Natural killer cell (primary cell): Measurements from ENCODE around the gene FHIP2A. TPM values are rescaled to one million over a fixed set of nuclear protein-coding genes. Genes with fewer than 3 reads are reported as not detected.

Source experiments
- ATAC-seq, 3 donors: fragments of 150-1000 bp in 2 of 3; fragments of 200-7000 bp in 1 of 3; cut with Tn5 transposase; 1 replicate in 1 of 3; 2 replicates in 2 of 3; pipeline ENCODE4 v1.10.0; 2021; ENCODE audit warnings: mild to moderate bottlenecking in 2 of 3, moderate library complexity in 2 of 3
- DNase-seq, 2 donors: peaks; one replicate each; pipeline versions ENCODE4 v3.0.0 to v3.0.0-alpha.2; 2013 to 2021; ENCODE audit warnings: mixed read lengths in 1 of 2
- H3K27ac ChIP-seq: one replicate; pipeline ENCODE4 v1.5.1; 2013; ENCODE audit warnings: mild to moderate bottlenecking, low read length
- H3K27me3 ChIP-seq: one replicate; pipeline ENCODE4 v1.6.1; 2013; ENCODE audit warnings: low read length; ENCODE audit not compliant: control insufficient read depth, insufficient read depth
- H3K36me3 ChIP-seq: one replicate; pipeline ENCODE4 v1.6.1; 2013; ENCODE audit warnings: low read length; ENCODE audit not compliant: control insufficient read depth, insufficient read depth
- H3K4me1 ChIP-seq: one replicate; pipeline ENCODE4 v1.6.1; 2013; ENCODE audit warnings: low read length; ENCODE audit not compliant: control insufficient read depth, insufficient read depth
- H3K4me3 ChIP-seq: one replicate; pipeline ENCODE4 v1.5.1; 2013; ENCODE audit warnings: low read length
- H3K9me3 ChIP-seq: one replicate; pipeline ENCODE4 v1.6.1; 2013; ENCODE audit warnings: low read length; ENCODE audit not compliant: control insufficient read depth, insufficient read depth
- H3K27ac Mint-ChIP-seq, 2 donors: one replicate each; pipeline ENCODE4 v1.8.0; 2022; ENCODE audit warnings: mild to moderate bottlenecking in 2 of 2, mixed read lengths in 2 of 2, moderate library complexity in 1 of 2
- H3K27me3 Mint-ChIP-seq, 2 donors: one replicate each; pipeline ENCODE4 v1.8.0; 2022; ENCODE audit warnings: low read depth in 2 of 2, mixed read lengths in 2 of 2
- H3K36me3 Mint-ChIP-seq: one replicate; pipeline ENCODE4 v1.8.0; 2022; ENCODE audit warnings: mixed read lengths
- H3K4me1 Mint-ChIP-seq, 2 donors: one replicate each; pipeline ENCODE4 v1.8.0; 2022; ENCODE audit warnings: mixed read lengths in 2 of 2
- H3K4me3 Mint-ChIP-seq: one replicate; pipeline ENCODE4 v1.8.0; 2022; ENCODE audit warnings: mild to moderate bottlenecking, moderate library complexity, mixed read lengths
- H3K9me3 Mint-ChIP-seq, 2 donors: one replicate each; pipeline ENCODE4 v1.8.0; 2022; ENCODE audit warnings: mixed read lengths in 2 of 2
- CTCF ChIP-seq: fragments of 200-600 bp; IDR thresholded peaks from one replicate; pipeline ENCODE4 v1.8.0; 2022; ENCODE audit warnings: antibody characterized with exemption
- WGBS: methylation state at CpG from one replicate; pipeline ENCODE4 v1.1.7; 2013; ENCODE audit warnings: missing lambda C conversion rate; ENCODE audit not compliant: insufficient coverage; 5-methylcytosine and 5-hydroxymethylcytosine counted together
- intact Hi-C: fragments of 100-400 bp; cut with micrococcal nuclease; formaldehyde crosslinking; loops from one replicate; pipeline ENCODE4 v1.14.2; 2022
- total RNA-seq, 4 donors: library from RNA; stranded (reverse); fragments of 120-200 nt in 1 of 4; gene quantifications; one replicate each; pipeline versions ENCODE4 v1.2.3 to v1.2.4, GENCODE V29; 2013 to 2022

Gene FHIP2A
- total RNA-seq, 3 donors from 2014 or later (not counting 1 experiment from before 2014, with no cell fraction given) = 36.0 to 42.4 (median 39.5) TPM

GRCh38 chr10:114868870-114869519 is 47.4 kb downstream of the FHIP2A start:
- H3K4me3 Mint-ChIP-seq = no peak overlapping the region
- H3K36me3 ChIP-seq = peaks cover 7% of the 10 kb centered on the region
- H3K36me3 Mint-ChIP-seq = peaks cover 7% of the 10 kb centered on the region
- H3K4me3 ChIP-seq = no peak overlapping the region
- H3K27ac Mint-ChIP-seq = no peak overlapping the region
- TF ChIP-seq CTCF = no peak
- no peaks in the 10 kb centered on the region for H3K9me3 Mint-ChIP-seq
- H3K4me1 ChIP-seq = no peaks in the 10 kb centered on the region
- no peak for ATAC-seq
- H3K27me3 ChIP-seq = no peaks in the 10 kb centered on the region
- no peaks in the 10 kb centered on the region for H3K9me3 ChIP-seq
- DNase-seq = no peak
- no peak overlapping the region for H3K27ac ChIP-seq
- intact Hi-C loops = no loop called here
- H3K27me3 Mint-ChIP-seq = peaks cover 9 to 13% of the 10 kb centered on the region in 2 donors
- no peaks in the 10 kb centered on the region for H3K4me1 Mint-ChIP-seq
- WGBS = 83% methylated on average over 1 of the region's 1 CpG

GRCh38 chr10:114869520-114869892 is 47.9 kb downstream of the FHIP2A start:
- WGBS = no CpG with 5 or more reads among the region's 1 CpG
- Mint-ChIP-seq H3K36me3 (peaks cover 7% of the 10 kb centered on the region), H3K9me3 (no peaks in the 10 kb centered on the region), H3K27ac (no peak overlapping the region), H3K27me3 (peaks cover 9 to 13% of the 10 kb centered on the region in 2 donors), H3K4me3 (no peak overlapping the region), H3K4me1 (no peaks in the 10 kb centered on the region)
- DNase-seq = no peak
- peaks cover 2% of the 10 kb centered on the region for H3K36me3 ChIP-seq
- intact Hi-C loops = no loop called here
- no peaks in the 10 kb centered on the region for H3K9me3 ChIP-seq
- ATAC-seq = no peak
- no peaks in the 10 kb centered on the region for H3K27me3 ChIP-seq
- H3K4me3 ChIP-seq = no peak overlapping the region
- TF ChIP-seq CTCF = no peak
- no peak overlapping the region for H3K27ac ChIP-seq
- H3K4me1 ChIP-seq = no peaks in the 10 kb centered on the region

GRCh38 chr10:114870486-114870885 is 48.9 kb downstream of the FHIP2A start:
- Histone ChIP-seq H3K27ac (no peak overlapping the region), H3K4me3 (no peak overlapping the region), H3K27me3 (no peaks in the 10 kb centered on the region), H3K4me1 (peaks cover 6% of the 10 kb centered on the region), H3K9me3 (no peaks in the 10 kb centered on the region), H3K36me3 (no peaks in the 10 kb centered on the region)
- no peaks in the 10 kb centered on the region for H3K9me3 Mint-ChIP-seq
- ATAC-seq (no peak), DNase-seq (no peak)
- intact Hi-C loops = no loop called here
- no peak overlapping the region for H3K4me3 Mint-ChIP-seq
- H3K27ac Mint-ChIP-seq = no peak overlapping the region
- 100% methylated on average over 2 of the region's 3 CpGs for WGBS
- H3K36me3 Mint-ChIP-seq = peaks cover 7% of the 10 kb centered on the region
- peaks cover 0 to 7% of the 10 kb centered on the region in 2 donors for H3K4me1 Mint-ChIP-seq
- H3K27me3 Mint-ChIP-seq = peaks cover 16 to 21% of the 10 kb centered on the region in 2 donors
- no peak for TF ChIP-seq CTCF

- H3K36me3 ChIP-seq = no peaks in the 10 kb centered on the region
- H3K9me3 ChIP-seq = no peaks in the 10 kb centered on the region
- intact Hi-C loops = no loop called here
- H3K4me1 Mint-ChIP-seq = peaks cover 0 to 7% of the 10 kb centered on the region in 2 donors
- H3K9me3 Mint-ChIP-seq = no peaks in the 10 kb centered on the region
- ATAC-seq (no peak), DNase-seq (no peak)
- no peaks in the 10 kb centered on the region for H3K27me3 ChIP-seq
- 95% methylated on average over 2 of the region's 2 CpGs for WGBS
- no peak overlapping the region for H3K27ac ChIP-seq
- H3K27me3 Mint-ChIP-seq = peaks cover 24 to 30% of the 10 kb centered on the region in 2 donors
- TF ChIP-seq CTCF = no peak
- H3K4me1 ChIP-seq = peaks cover 6% of the 10 kb centered on the region
- H3K27ac Mint-ChIP-seq = no peak overlapping the region
- no peak overlapping the region for H3K4me3 ChIP-seq
- no peak overlapping the region for H3K4me3 Mint-ChIP-seq
- H3K36me3 Mint-ChIP-seq = peaks cover 1% of the 10 kb centered on the region
Measured at GRCh38 chr10:114871379-114871778, 49.8 kb downstream of the FHIP2A start.
